Measurements from ENCODE around the gene DPP10. TPM values are rescaled to one million over a fixed set of nuclear protein-coding genes. Genes with fewer than 3 reads are reported as not detected.
A peak's percentile ranks its signal among the peaks of the same experiment; 100 is the strongest.
"Not testable (repeated sequence)": the region's sequence is repeated elsewhere in the genome, so short reads cannot be mapped to it uniquely, and the experiment has no call there.

DPP10 gene
- total and polyA plus RNA-seq, 8 donors, result 1.1 to 8.2 (median 5.8) TPM

- Histone ChIP-seq H3K9me3 (no peaks in the 10 kb centered on the region), H3K4me3 (no peak overlapping the region), H3K36me3 (no peaks in the 10 kb centered on the region), H3K27ac (no peak overlapping the region), H3K27me3 (no peaks in the 10 kb centered on the region), H3K4me1 (no peaks in the 10 kb centered on the region)
- WGBS, 2 donors, result 36 to 39% methylated on average over 2 of the region's 2 CpGs
- no peak for FAIRE-seq
- DNase-seq, result no peak
- intact Hi-C loops (cut with DNase I), result no loop called here
- no peak for TF ChIP-seq CTCF (IDR thresholded peaks at IDR 0.05)
- ATAC-seq, result peak in 1 of 4 donors; percentile 24
Observed at GRCh38 chr2:114968748-114969400, 526.4 kb downstream of the DPP10 start.

GRCh38 chr2:115004321-115004720 lies 561.9 kb downstream of the DPP10 start:
- H3K27ac ChIP-seq; H3K9me3 ChIP-seq; ATAC-seq; DNase-seq; H3K4me1 ChIP-seq; H3K27me3 ChIP-seq; H3K36me3 ChIP-seq; FAIRE-seq; intact Hi-C loops (cut with DNase I); H3K4me3 ChIP-seq: not testable (repeated sequence)
- 86 to 88% methylated on average over 11 of the region's 19 CpGs for WGBS, 2 donors

GRCh38 chr2:115011721-115012120 lies 569.3 kb downstream of the DPP10 start:
- Histone ChIP-seq H3K4me1 (no peaks in the 10 kb centered on the region), H3K36me3 (no peaks in the 10 kb centered on the region), H3K27me3 (no peaks in the 10 kb centered on the region), H3K27ac (no peak overlapping the region), H3K9me3 (no peaks in the 10 kb centered on the region), H3K4me3 (no peak overlapping the region)
- ATAC-seq (peak in 1 of 4 donors; percentile 38), FAIRE-seq (no peak), DNase-seq (peak in 1 of 6 donors; percentile 14)
- WGBS, 2 donors, result 69 to 83% methylated on average over 4 of the region's 4 CpGs
- intact Hi-C loops (cut with DNase I), result no loop called here
- TF ChIP-seq CTCF (IDR thresholded peaks at IDR 0.05), result no peak

GRCh38 chr2:115022013-115022412 lies 579.6 kb downstream of the DPP10 start:
- H3K9me3 ChIP-seq; FAIRE-seq; H3K36me3 ChIP-seq; intact Hi-C loops (cut with DNase I); H3K27ac ChIP-seq; ATAC-seq; DNase-seq; H3K27me3 ChIP-seq; H3K4me1 ChIP-seq; H3K4me3 ChIP-seq: not testable (repeated sequence)
- WGBS, 2 donors, result 85 to 90% methylated on average over 3 of the region's 3 CpGs

- TF ChIP-seq CTCF (IDR thresholded peaks at IDR 0.05), result no peak
- no peaks in the 10 kb centered on the region for H3K9me3 ChIP-seq
- H3K4me1 ChIP-seq, result no peaks in the 10 kb centered on the region
- intact Hi-C loops (cut with DNase I), result no loop called here
- peaks cover 0 to 3% (median 0%) of the 10 kb centered on the region in 4 donors for H3K27me3 ChIP-seq
- ATAC-seq (no peak), DNase-seq (no peak), FAIRE-seq (no peak)
- H3K4me3 ChIP-seq, result no peak overlapping the region
- H3K27ac ChIP-seq, result no peak overlapping the region
- 65 to 71% methylated on average over 3 of the region's 3 CpGs for WGBS, 2 donors
- no peaks in the 10 kb centered on the region for H3K36me3 ChIP-seq
Observed at GRCh38 chr2:115034801-115035200, 592.4 kb downstream of the DPP10 start.

GRCh38 chr2:115036818-115037217 lies 594.4 kb downstream of the DPP10 start:
- Histone ChIP-seq H3K27me3 (peaks cover 0 to 3% (median 0%) of the 10 kb centered on the region in 4 donors), H3K27ac (no peak overlapping the region), H3K4me1 (no peaks in the 10 kb centered on the region), H3K36me3 (no peaks in the 10 kb centered on the region), H3K4me3 (no peak overlapping the region), H3K9me3 (no peaks in the 10 kb centered on the region)
- no peak for TF ChIP-seq CTCF (IDR thresholded peaks at IDR 0.05)
- 59 to 65% methylated on average over 2 of the region's 2 CpGs for WGBS, 2 donors
- no peak for ATAC-seq
- no peak for DNase-seq
- FAIRE-seq, result no peak
- intact Hi-C loops (cut with DNase I), result no loop called here
